ENCODE data around the gene SLC43A2.

- TF ChIP-seq, protein P1, sequence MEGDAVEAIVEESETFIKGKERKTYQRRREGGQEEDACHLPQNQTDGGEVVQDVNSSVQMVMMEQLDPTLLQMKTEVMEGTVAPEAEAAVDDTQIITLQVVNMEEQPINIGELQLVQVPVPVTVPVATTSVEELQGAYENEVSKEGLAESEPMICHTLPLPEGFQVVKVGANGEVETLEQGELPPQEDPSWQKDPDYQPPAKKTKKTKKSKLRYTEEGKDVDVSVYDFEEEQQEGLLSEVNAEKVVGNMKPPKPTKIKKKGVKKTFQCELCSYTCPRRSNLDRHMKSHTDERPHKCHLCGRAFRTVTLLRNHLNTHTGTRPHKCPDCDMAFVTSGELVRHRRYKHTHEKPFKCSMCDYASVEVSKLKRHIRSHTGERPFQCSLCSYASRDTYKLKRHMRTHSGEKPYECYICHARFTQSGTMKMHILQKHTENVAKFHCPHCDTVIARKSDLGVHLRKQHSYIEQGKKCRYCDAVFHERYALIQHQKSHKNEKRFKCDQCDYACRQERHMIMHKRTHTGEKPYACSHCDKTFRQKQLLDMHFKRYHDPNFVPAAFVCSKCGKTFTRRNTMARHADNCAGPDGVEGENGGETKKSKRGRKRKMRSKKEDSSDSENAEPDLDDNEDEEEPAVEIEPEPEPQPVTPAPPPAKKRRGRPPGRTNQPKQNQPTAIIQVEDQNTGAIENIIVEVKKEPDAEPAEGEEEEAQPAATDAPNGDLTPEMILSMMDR (IDR thresholded peaks at IDR 0.05 in 8 of 11, conservative IDR thresholded peaks at IDR 0.05 in 3 of 11), result no peak
- TF ChIP-seq POLR2AphosphoS5 (IDR thresholded peaks at IDR 0.05) (no peak), POLR2A (IDR thresholded peaks at IDR 0.05) (no peak)
Observed at GRCh38 chr17:1638171-1638590, 9.5 kb upstream of the SLC43A2 start.

Measured in spleen (tissue), 7 donors.